GM18861 (cell line): Measurements from ENCODE around the gene SPHKAP.
A peak's percentile ranks its signal among the peaks of the same experiment; 100 is the strongest.
"Not testable (repeated sequence)": the region's sequence is repeated elsewhere in the genome, so short reads cannot be mapped to it uniquely, and the experiment has no call there.

Experiments used
- ATAC-seq: cut with Tn5 transposase; IDR thresholded peaks from one replicate; pipeline ENCODE4 v1.9.1; 2021; ENCODE audit not compliant: unreplicated experiment

SPHKAP gene

GRCh38 chr2:228037915-228038314, 143.6 kb downstream of the SPHKAP start:
- ATAC-seq = no peak

DNA sequence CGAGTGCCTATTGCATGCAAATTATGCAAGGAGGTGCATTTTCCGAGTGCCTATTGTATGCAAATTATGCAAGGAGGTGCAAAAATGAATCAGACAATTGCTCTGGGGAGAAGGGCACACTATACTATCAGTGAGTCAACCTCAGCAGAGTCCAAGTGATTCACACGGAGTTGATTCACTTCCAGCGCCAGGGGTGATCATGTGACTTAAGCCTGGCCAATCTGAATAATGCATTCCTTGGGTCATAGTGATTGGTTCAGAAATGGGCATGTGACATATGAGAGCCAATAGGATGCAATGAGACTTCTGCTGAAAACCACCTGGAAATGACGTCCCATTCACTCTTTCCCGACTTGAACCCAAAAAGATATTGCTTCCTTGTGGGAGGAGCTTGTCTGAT, 157.9 kb downstream of the SPHKAP start:
- no peak for ATAC-seq

DNA sequence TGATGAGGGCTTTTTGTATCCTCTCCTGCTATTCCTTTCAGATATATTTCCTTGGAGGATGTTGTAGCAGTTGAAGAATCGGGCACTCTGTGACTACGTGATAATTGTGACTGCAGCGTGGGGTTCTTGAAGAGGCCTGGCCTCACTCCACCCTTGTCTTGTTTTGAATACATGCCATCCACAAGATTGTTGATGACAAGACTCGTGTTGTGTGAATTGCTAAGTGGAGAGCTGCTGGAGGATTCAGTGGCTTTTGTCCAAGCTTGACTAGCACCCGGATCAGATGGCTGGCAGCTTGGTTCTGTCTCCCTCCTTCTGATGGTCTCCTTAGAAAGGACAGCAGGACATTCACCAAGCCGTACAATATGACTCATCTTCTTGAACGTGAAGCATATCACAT, 163.2 kb downstream of the SPHKAP start:
- ATAC-seq = no peak

GRCh38 chr2:228017784-228018183, 163.7 kb downstream of the SPHKAP start:
- ATAC-seq = no peak

- peak; percentile 52 for ATAC-seq
Observed at GRCh38 chr2:228016402-228016801, 165.1 kb downstream of the SPHKAP start.

- ATAC-seq = no peak
Observed at GRCh38 chr2:228015741-228016140, 165.7 kb downstream of the SPHKAP start.

DNA sequence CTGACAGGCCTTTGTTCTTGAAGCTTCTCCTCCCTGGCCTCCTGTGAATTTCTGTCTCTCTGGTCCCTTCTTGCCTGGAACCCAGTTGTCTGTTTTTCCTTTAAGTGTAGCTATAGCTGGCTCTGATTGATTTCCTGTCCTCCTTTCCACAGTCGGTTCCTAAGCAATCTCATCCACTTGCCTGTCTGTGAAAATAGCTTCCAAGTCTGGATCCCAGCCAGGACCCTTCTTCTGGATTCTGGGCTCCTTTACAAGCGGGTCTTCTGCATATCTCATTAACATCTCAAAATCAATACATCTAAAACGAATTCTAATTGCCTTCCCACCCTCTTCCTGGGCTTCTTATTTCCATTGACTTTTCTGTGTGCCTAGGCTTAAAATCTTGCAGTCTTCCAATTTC, 185.1 kb downstream of the SPHKAP start:
- no peak for ATAC-seq

DNA sequence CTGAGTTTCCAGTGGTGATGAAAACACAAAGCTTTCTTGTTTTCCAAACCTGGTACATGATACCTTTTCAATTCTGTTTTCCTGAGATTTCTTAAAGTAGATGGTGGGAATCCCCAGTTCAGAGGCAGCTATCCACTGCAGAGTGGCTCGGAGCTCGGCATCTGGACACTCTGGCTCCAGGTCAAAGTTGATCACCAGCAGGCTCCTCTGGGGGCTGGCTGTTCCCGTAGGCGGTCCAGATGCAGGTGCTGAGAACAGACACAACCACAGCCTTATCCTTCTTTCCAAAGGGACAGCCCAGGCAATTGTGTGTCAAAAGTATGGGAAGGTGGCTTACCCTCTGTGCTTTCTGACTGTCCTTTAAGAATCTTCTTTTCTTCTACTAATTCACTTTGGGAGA, 190.6 kb downstream of the SPHKAP start:
- ATAC-seq = no peak

GRCh38 chr2:227973241-227973640, 208.2 kb downstream of the SPHKAP start:
- no peak for ATAC-seq

- ATAC-seq = no peak
Observed at GRCh38 chr2:227971619-227972230, 209.8 kb downstream of the SPHKAP start.

DNA sequence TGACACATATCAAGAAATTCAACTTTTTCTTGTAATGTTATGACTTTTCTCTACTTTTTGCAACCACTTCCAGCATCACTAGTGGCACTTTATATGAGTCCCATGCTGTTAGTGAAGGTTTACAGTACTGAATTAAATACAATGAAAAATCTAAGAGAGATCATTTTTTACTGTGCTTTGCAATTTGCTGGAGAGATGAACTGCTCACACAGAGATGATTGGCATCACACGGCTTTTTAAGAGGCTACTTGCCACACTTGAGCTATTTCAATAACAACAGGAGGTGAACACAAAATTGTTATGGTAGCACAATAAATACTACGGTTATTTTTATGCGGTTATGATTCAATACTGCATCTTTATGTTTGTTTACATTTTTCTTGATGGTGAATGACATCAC, 221.2 kb downstream of the SPHKAP start:
- no peak for ATAC-seq

GRCh38 chr2:227942965-227943364, 238.5 kb downstream of the SPHKAP start:
- ATAC-seq = no peak

GRCh38 chr2:227942021-227942420, 239.5 kb downstream of the SPHKAP start:
- ATAC-seq = no peak

- ATAC-seq = no peak
Observed at GRCh38 chr2:227939271-227940027, 242.0 kb downstream of the SPHKAP start.

DNA sequence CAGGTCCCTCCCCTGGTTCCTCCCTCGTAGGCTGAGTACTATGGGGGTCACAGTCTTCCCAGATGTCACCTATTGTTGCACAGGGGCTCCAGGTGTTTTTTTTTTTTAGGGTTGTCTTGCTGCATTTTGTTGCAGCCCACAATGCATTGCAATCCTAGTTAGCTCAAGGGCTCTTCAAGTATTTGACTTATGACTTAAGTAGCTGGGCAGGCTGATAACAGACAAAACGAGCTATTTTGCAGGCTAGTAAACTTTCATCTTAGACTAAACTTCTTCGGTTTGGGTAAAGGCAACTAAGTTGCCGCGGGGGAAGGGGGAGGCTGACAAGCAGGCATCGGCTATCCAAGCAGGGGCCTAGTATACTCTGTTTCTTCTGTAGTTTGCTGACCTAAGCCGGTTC, 245.2 kb downstream of the SPHKAP start:
- ATAC-seq = not testable (repeated sequence)

DNA sequence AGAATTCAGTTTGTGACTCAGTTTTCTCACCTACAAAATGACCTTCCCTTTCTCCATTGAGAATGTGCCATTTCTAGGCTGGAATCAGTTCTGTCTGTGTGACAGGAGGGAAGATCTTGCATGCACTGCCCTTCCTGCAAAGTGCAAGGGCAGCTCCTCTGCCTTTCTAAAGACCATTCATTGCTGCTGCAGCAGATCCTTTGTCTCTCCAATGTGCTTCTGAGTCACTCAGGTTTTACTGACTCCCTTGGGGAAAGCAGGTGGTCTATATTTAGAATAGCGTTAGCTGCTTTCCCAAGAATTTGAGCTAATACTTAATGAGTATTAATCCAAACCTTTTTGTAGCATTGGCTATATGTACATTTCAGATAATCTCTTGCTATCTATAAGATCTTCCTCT, 247.6 kb downstream of the SPHKAP start:
- ATAC-seq = no peak

DNA sequence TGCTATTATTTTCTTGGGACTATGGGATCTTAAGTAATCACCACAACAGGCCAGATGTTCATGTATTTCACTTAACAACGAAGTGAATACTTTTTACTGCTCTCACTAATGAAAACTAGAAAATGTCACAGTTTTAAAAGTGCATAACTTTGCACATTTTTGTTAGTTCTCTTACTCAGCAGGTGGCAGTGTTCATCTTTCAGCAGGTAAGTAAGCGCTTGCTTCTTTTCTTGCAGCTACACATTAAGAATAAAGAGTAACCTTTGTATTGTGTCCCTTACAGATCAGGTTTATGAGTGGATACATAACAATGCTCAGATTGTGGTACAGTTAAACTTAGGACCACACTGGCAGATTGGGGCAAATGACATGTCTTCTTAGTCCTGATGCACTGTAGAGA, 249.1 kb downstream of the SPHKAP start:
- ATAC-seq = no peak

DNA sequence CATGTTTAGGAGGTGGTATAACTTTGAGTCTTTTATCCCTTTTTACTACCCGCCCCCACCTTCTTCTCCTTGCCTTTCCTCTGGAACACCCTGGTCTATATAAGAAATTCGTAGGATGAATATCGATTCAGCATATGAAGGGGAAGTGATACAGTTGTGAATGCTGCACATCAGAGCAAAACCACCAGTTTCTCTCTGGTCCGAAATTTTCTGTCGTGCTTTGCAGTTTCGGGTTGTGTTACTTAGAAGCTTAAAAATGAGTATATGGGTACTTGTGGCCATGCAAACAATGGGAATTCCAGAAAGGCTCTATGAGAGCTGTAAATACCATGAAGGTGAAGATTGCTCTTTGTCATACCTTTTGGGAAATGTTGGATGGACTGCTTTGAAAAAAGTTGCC, 249.5 kb downstream of the SPHKAP start:
- no peak for ATAC-seq
